Measurements from ENCODE around the gene MIF4GD.
A peak's percentile ranks its signal among the peaks of the same experiment; 100 is the strongest.
"Not testable (repeated sequence)": the region's sequence is repeated elsewhere in the genome, so short reads cannot be mapped to it uniquely, and the experiment has no call there.

The MIF4GD gene

DNA sequence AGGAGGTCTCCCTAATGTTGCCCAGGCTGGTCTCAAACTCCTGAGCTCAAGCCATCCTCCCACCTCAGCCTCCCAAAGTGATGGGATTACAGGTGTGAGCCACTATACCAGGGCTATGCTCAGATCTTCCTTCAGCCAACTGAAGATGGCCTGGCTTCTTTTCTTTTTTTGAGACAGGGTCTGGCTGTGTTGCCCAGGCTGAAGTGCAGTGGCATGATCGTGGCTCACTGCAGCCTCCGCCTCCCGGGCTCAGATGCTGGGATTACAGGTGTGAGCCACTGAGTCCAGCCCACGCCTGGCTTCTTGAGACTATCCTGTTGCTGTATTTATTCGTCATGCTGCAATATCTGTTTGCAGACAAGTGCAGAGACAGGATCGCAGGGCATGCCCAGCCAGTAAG is 14.1 kb upstream of the MIF4GD start:
- ATAC-seq, result no peak
- TF ChIP-seq ISL1 (CRISPR knock-in tag; IDR thresholded peaks at IDR 0.05) (no peak), ZC3H10 (CRISPR knock-in tag; IDR thresholded peaks at IDR 0.05) (no peak), ARNTL (CRISPR knock-in tag; IDR thresholded peaks at IDR 0.05; ENCODE audit: borderline replicate concordance, low read depth) (no peak), CSDC2 (CRISPR knock-in tag; IDR thresholded peaks at IDR 0.05) (no peak), ZNF565 (CRISPR knock-in tag; conservative IDR thresholded peaks at IDR 0.05; ENCODE audit: low read depth) (no peak), TOX (CRISPR knock-in tag; IDR thresholded peaks at IDR 0.05; ENCODE audit: borderline replicate concordance) (no peak), ZNF70 (CRISPR knock-in tag; IDR thresholded peaks at IDR 0.05) (no peak), BACH2 (CRISPR knock-in tag; IDR thresholded peaks at IDR 0.05; ENCODE audit: borderline replicate concordance) (no peak), GLIS3 (CRISPR knock-in tag; IDR thresholded peaks at IDR 0.05) (no peak)
- TF ChIP-seq, protein P1, sequence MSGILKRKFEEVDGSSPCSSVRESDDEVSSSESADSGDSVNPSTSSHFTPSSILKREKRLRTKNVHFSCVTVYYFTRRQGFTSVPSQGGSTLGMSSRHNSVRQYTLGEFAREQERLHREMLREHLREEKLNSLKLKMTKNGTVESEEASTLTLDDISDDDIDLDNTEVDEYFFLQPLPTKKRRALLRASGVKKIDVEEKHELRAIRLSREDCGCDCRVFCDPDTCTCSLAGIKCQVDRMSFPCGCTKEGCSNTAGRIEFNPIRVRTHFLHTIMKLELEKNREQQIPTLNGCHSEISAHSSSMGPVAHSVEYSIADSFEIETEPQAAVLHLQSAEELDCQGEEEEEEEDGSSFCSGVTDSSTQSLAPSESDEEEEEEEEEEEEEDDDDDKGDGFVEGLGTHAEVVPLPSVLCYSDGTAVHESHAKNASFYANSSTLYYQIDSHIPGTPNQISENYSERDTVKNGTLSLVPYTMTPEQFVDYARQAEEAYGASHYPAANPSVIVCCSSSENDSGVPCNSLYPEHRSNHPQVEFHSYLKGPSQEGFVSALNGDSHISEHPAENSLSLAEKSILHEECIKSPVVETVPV (CRISPR knock-in tag; IDR thresholded peaks at IDR 0.05), result no peak

DNA sequence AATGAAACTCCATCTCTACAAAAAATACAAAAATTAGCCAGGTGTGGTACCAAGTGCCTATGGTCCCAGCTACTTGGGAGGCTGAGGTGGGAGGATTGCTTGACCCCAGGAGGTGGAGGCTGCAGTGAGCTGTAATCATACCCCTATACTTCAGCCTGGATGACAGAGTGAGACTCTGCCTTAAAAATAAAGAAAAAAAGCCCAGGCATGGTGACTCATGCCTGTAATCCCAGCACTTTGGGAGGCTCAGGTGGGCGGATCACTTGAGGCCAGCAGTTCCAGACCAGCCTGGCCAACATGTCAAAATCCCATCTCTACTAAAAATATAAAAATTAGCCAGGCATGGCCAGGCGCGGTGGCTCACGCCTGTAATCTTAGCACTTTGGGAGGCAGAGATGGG is 9.2 kb upstream of the MIF4GD start:
- not testable (repeated sequence) for ATAC-seq

DNA sequence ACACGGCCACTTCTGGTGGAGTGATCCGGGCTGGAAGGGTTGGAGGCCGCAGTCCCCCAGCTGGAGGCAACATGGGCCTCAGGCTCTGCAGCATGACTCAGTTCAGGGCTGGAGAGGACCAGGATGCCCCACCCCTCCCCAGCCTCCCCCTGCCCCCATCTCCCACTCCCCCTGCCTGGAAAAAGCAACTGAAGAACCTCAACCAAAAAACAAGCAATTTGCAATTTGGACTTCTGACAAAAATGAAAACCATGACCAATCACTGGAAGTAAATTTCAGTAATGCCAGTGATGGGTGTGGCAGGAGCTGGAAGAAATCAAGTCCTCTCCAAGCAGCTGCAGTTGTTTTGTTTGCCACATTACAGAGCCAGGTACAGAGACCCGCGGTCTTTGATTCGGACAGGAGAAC is 6.6 kb upstream of the MIF4GD start:
- TF ChIP-seq ZNF70 (CRISPR knock-in tag; IDR thresholded peaks at IDR 0.05), result no peak
- no peak for TF ChIP-seq SNAI2 (CRISPR knock-in tag; IDR thresholded peaks at IDR 0.05)
- TF ChIP-seq, protein P1 (CRISPR knock-in tag; IDR thresholded peaks at IDR 0.05), result no peak
- no peak for TF ChIP-seq ZNF565 (CRISPR knock-in tag; conservative IDR thresholded peaks at IDR 0.05; ENCODE audit: low read depth)
- TF ChIP-seq, protein P2, sequence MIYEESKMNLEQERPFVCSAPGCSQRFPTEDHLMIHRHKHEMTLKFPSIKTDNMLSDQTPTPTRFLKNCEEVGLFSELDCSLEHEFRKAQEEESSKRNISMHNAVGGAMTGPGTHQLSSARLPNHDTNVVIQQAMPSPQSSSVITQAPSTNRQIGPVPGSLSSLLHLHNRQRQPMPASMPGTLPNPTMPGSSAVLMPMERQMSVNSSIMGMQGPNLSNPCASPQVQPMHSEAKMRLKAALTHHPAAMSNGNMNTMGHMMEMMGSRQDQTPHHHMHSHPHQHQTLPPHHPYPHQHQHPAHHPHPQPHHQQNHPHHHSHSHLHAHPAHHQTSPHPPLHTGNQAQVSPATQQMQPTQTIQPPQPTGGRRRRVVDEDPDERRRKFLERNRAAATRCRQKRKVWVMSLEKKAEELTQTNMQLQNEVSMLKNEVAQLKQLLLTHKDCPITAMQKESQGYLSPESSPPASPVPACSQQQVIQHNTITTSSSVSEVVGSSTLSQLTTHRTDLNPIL (CRISPR knock-in tag; IDR thresholded peaks at IDR 0.05; ENCODE audit: low read depth), result no peak
- no peak for TF ChIP-seq OSR1 (CRISPR knock-in tag; IDR thresholded peaks at IDR 0.05)
- no peak for TF ChIP-seq ISL1 (CRISPR knock-in tag; IDR thresholded peaks at IDR 0.05)
- TF ChIP-seq, protein P3, sequence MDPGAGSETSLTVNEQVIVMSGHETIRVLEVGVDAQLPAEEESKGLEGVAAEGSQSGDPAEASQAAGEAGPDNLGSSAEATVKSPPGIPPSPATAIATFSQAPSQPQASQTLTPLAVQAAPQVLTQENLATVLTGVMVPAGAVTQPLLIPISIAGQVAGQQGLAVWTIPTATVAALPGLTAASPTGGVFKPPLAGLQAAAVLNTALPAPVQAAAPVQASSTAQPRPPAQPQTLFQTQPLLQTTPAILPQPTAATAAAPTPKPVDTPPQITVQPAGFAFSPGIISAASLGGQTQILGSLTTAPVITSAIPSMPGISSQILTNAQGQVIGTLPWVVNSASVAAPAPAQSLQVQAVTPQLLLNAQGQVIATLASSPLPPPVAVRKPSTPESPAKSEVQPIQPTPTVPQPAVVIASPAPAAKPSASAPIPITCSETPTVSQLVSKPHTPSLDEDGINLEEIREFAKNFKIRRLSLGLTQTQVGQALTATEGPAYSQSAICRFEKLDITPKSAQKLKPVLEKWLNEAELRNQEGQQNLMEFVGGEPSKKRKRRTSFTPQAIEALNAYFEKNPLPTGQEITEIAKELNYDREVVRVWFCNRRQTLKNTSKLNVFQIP (CRISPR knock-in tag; IDR thresholded peaks at IDR 0.05; ENCODE audit: borderline replicate concordance, low read depth), result no peak
- no peak for TF ChIP-seq RARB (CRISPR knock-in tag; IDR thresholded peaks at IDR 0.05)
- TF ChIP-seq GLIS3 (CRISPR knock-in tag; IDR thresholded peaks at IDR 0.05), result no peak
- peak; percentile 17; the same call in 2 of the 3 replicates for ATAC-seq

DNA sequence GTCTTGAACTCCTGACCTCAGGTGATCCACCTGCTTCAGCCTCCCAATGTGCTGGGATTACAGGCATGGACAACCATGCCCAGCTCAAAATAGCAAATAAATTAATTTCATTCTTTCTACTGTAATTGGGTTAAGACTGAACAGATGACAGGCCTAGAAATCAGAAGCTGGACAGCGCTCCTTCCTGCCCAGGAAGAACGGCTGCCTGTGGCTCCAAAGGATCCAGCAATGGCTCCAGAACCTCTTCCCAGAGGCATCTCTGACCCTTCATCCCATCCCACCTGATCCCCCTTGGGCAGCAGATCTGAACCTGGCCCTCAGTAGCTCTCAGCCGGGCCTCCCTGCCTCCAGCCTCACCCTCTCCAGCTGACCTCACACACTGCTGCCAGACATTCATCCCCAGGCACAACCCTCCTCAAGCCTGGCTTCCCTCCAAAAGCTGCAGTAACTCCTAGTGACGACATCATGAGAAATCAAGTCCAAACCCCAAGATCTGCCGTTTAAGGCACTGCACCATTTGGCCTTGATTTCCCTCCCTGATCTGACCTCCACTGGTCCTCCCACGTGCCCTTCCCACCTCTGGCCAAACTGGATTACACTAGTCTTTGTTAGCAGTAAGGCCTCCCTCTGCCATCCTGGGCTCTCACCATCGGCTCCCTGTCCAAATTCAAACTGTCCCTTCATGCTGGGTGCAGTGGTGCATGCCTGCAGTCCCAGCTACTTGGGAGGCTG is 3.1 kb upstream of the MIF4GD start:
- ATAC-seq, result no peak
- no peak for TF ChIP-seq ZFP30 (CRISPR knock-in tag; IDR thresholded peaks at IDR 0.05)
- TF ChIP-seq, protein P4, sequence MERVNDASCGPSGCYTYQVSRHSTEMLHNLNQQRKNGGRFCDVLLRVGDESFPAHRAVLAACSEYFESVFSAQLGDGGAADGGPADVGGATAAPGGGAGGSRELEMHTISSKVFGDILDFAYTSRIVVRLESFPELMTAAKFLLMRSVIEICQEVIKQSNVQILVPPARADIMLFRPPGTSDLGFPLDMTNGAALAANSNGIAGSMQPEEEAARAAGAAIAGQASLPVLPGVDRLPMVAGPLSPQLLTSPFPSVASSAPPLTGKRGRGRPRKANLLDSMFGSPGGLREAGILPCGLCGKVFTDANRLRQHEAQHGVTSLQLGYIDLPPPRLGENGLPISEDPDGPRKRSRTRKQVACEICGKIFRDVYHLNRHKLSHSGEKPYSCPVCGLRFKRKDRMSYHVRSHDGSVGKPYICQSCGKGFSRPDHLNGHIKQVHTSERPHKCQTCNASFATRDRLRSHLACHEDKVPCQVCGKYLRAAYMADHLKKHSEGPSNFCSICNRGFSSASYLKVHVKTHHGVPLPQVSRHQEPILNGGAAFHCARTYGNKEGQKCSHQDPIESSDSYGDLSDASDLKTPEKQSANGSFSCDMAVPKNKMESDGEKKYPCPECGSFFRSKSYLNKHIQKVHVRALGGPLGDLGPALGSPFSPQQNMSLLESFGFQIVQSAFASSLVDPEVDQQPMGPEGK (CRISPR knock-in tag; IDR thresholded peaks at IDR 0.05; ENCODE audit: borderline replicate concordance), result 0 out of 2 replicates have a peak, but pooled peaks have one; percentile 11
- peak; percentile 43; the same call in 1 of the 2 replicates for TF ChIP-seq SNAI2 (CRISPR knock-in tag; IDR thresholded peaks at IDR 0.05)

DNA sequence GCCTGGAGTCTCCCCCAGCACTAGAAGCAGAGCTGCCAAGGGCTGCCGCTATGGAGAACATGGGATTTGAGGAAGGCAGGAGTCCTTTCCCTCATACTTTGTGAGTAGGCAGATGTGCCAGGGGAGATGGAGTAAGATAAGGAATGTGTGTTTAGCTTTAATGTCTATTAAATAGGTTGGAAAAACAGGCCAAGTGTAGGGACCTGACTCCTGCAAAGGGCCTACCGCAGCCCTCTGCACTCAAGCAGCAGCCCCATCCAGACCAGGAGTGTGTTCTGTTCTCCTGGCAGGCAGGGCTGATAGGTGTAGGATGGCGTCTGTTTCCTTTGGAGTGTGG is 1.8 kb upstream of the MIF4GD start:
- TF ChIP-seq ZNF8 (CRISPR knock-in tag; IDR thresholded peaks at IDR 0.05) (0 out of 2 replicates have a peak, but pooled peaks have one; percentile 24), TCF4 (CRISPR knock-in tag; IDR thresholded peaks at IDR 0.05; ENCODE audit: borderline replicate concordance) (peak; percentile 30; the same call in 1 of the 2 replicates)
- TF ChIP-seq, protein P3 (CRISPR knock-in tag; IDR thresholded peaks at IDR 0.05; ENCODE audit: borderline replicate concordance, low read depth), result no peak
- no peak for ATAC-seq

All from SK-N-SH treated with all-trans-retinoic acid at 6 μM for 48 hours (cell line).